Activated naive CD8-positive, alpha-beta T cell treated with anti-CD3 and anti-CD28 coated beads, Interleukin-2, amount 10 ng/mL, durations not matched to agents 7 days and 5 days (primary cell): ENCODE results near the gene CILP2. TPM values are rescaled to one million over a fixed set of nuclear protein-coding genes. Genes with fewer than 3 reads are reported as not detected.

Experiments
- ATAC-seq: fragments of 150-1000 bp; cut with Tn5 transposase; one replicate; pipeline ENCODE4 v1.10.0; 2021; ENCODE audit warnings: low read depth, moderate library complexity
- POLR2A ChIA-PET: fragments of 350-600 bp; sonication (Branson Sonifier 250); formaldehyde crosslinking; loops from one replicate; lab custom pipeline; 2021; ENCODE audit warnings: antibody characterized with exemption; lab: Charles Lee
- DNase-seq: peaks from one replicate; pipeline ENCODE4 v3.0.0; 2021
- H3K27ac Mint-ChIP-seq: one replicate; pipeline ENCODE4 v1.8.0; 2022; ENCODE audit warnings: mild to moderate bottlenecking, mixed read lengths
- H3K27me3 Mint-ChIP-seq: one replicate; pipeline ENCODE4 v1.8.0; 2022; ENCODE audit warnings: mild to moderate bottlenecking, moderate library complexity, mixed read lengths
- H3K36me3 Mint-ChIP-seq: one replicate; pipeline ENCODE4 v1.8.0; 2021; ENCODE audit warnings: mild to moderate bottlenecking, mixed read lengths
- H3K4me1 Mint-ChIP-seq: one replicate; pipeline ENCODE4 v1.8.0; 2021; ENCODE audit warnings: mixed read lengths
- H3K4me3 Mint-ChIP-seq: one replicate; pipeline ENCODE4 v1.8.0; 2022; ENCODE audit warnings: mild to moderate bottlenecking, moderate library complexity, mixed read lengths
- H3K9me3 Mint-ChIP-seq: one replicate; pipeline ENCODE4 v1.8.0; 2021; ENCODE audit warnings: mixed read lengths
- total RNA-seq, 2 experiments: library from RNA; stranded (reverse); gene quantifications; one replicate each; pipeline ENCODE4 v1.2.3, GENCODE V29; 2021

Gene CILP2
- total RNA-seq: under 1 TPM; 0.11 to 0.14 TPM

GRCh38 chr19:19538061-19538784, at the start of gene CILP2:
TSS of gene CILP2 (plus strand) at chr19:19538265. CDS start at chr19:19538350, 85 bp downstream.
- ATAC-seq (no peak), DNase-seq (peak; percentile 57)
- H3K27me3 Mint-ChIP-seq: peaks cover 18% of the 10 kb centered on the region

GRCh38 chr19:19488875-19489690, 49.0 kb upstream of the CILP2 start:
- peaks cover 36% of the 10 kb centered on the region for H3K4me1 Mint-ChIP-seq
- H3K36me3 Mint-ChIP-seq: no peaks in the 10 kb centered on the region
- H3K27me3 Mint-ChIP-seq: no peaks in the 10 kb centered on the region
- peak overlapping the region; percentile 73 for H3K4me3 Mint-ChIP-seq
- no peaks in the 10 kb centered on the region for H3K9me3 Mint-ChIP-seq
- H3K27ac Mint-ChIP-seq: peak overlapping the region; percentile 99
- peak; percentile 87 for DNase-seq
- POLR2A ChIA-PET: interaction anchor here (0.5 to 4.1 kb wide), 14 partner anchors 27 to 163 kb away, joined by 3 to 50 read pairs (median 4); partner anchors contain the start of genes GATAD2A, NDUFA13 and TSSK6
- peak; percentile 93 for ATAC-seq

More at GRCh38 chr19:19538061-19538784, at the start of gene CILP2:
- Mint-ChIP-seq H3K9me3 (no peaks in the 10 kb centered on the region), H3K27ac (no peak within 1 kb of the TSS), H3K4me1 (peaks cover 31% of the 10 kb centered on the region), H3K36me3 (peaks cover 9% of the 10 kb centered on the region), H3K4me3 (peak within 1 kb of the TSS; percentile 37)
- POLR2A ChIA-PET: interaction anchor here (1.1 to 1.9 kb wide), 5 partner anchors 22 to 126 kb away, joined by 3 to 9 read pairs (median 4); partner anchors contain the start of genes ATP13A1, LPAR2, NDUFA13 and PBX4

GRCh38 chr19:19489804-19490204, 48.3 kb upstream of the CILP2 start:
- H3K4me1 Mint-ChIP-seq: peaks cover 36% of the 10 kb centered on the region
- H3K4me3 Mint-ChIP-seq: peak overlapping the region; percentile 73
- no peaks in the 10 kb centered on the region for H3K27me3 Mint-ChIP-seq
- H3K27ac Mint-ChIP-seq: peak overlapping the region; percentile 99
- ATAC-seq: peak; percentile 0
- peaks cover 4% of the 10 kb centered on the region for H3K36me3 Mint-ChIP-seq
- no peak for DNase-seq
- H3K9me3 Mint-ChIP-seq: no peaks in the 10 kb centered on the region
- POLR2A ChIA-PET: interaction anchor here (0.6 to 4.1 kb wide), 13 partner anchors 26 to 171 kb away, joined by 3 to 50 read pairs (median 5); partner anchors contain the start of genes GATAD2A, MAU2, NDUFA13 and TSSK6

GRCh38 chr19:19490214-19490968, 47.7 kb upstream of the CILP2 start:
- Mint-ChIP-seq H3K27ac (peak overlapping the region; percentile 99), H3K4me3 (peak overlapping the region; percentile 73), H3K36me3 (peaks cover 7% of the 10 kb centered on the region), H3K27me3 (no peaks in the 10 kb centered on the region), H3K4me1 (peaks cover 35% of the 10 kb centered on the region), H3K9me3 (no peaks in the 10 kb centered on the region)
- POLR2A ChIA-PET: interaction anchor here (0.6 to 4.1 kb wide), 13 partner anchors 26 to 171 kb away, joined by 3 to 50 read pairs (median 5); partner anchors contain the start of genes GATAD2A, MAU2, NDUFA13 and TSSK6
- ATAC-seq (peak; percentile 11), DNase-seq (peak; percentile 75)

GRCh38 chr19:19491321-19492025, 46.6 kb upstream of the CILP2 start:
- Mint-ChIP-seq H3K4me1 (peaks cover 34% of the 10 kb centered on the region), H3K4me3 (no peak overlapping the region), H3K27me3 (no peaks in the 10 kb centered on the region), H3K27ac (no peak overlapping the region), H3K9me3 (no peaks in the 10 kb centered on the region), H3K36me3 (peaks cover 10% of the 10 kb centered on the region)
- POLR2A ChIA-PET: interaction anchor here (0.9 to 4.1 kb wide), 5 partner anchors 14 to 126 kb away, joined by 3 to 50 read pairs (median 11); partner anchors contain the start of genes NDUFA13 and TSSK6
- DNase-seq (no peak), ATAC-seq (no peak)

- Mint-ChIP-seq H3K4me3 (no peak overlapping the region), H3K27me3 (no peaks in the 10 kb centered on the region), H3K9me3 (no peaks in the 10 kb centered on the region), H3K4me1 (peaks cover 32% of the 10 kb centered on the region), H3K27ac (no peak overlapping the region), H3K36me3 (peaks cover 10% of the 10 kb centered on the region)
- ATAC-seq (no peak), DNase-seq (no peak)
- POLR2A ChIA-PET: interaction anchor here (0.6 to 0.9 kb wide), 2 partner anchors 15 to 109 kb away, joined by 3 read pairs; no protein-coding TSS in a partner anchor
These were observed 45.9 kb upstream of the CILP2 start for GRCh38 chr19:19492026-19492610.

GRCh38 chr19:19493841-19494546, 44.1 kb upstream of the CILP2 start:
- no peaks in the 10 kb centered on the region for H3K9me3 Mint-ChIP-seq
- POLR2A ChIA-PET: no interaction called here
- peaks cover 20% of the 10 kb centered on the region for H3K4me1 Mint-ChIP-seq
- no peak overlapping the region for H3K4me3 Mint-ChIP-seq
- H3K36me3 Mint-ChIP-seq: peaks cover 10% of the 10 kb centered on the region
- H3K27ac Mint-ChIP-seq: peak overlapping the region; percentile 45
- ATAC-seq: no peak
- H3K27me3 Mint-ChIP-seq: no peaks in the 10 kb centered on the region
- DNase-seq: no peak

GRCh38 chr19:19495614-19496603, 42.2 kb upstream of the CILP2 start:
- H3K36me3 Mint-ChIP-seq: peaks cover 11% of the 10 kb centered on the region
- H3K27ac Mint-ChIP-seq: no peak overlapping the region
- H3K4me1 Mint-ChIP-seq: peaks cover 2% of the 10 kb centered on the region
- H3K4me3 Mint-ChIP-seq: no peak overlapping the region
- POLR2A ChIA-PET: interaction anchor here (0.5 to 0.6 kb wide), 2 partner anchors 13 to 157 kb away, joined by 3 to 5 read pairs; no protein-coding TSS in a partner anchor
- ATAC-seq (no peak), DNase-seq (no peak)
- no peaks in the 10 kb centered on the region for H3K9me3 Mint-ChIP-seq
- no peaks in the 10 kb centered on the region for H3K27me3 Mint-ChIP-seq

- H3K36me3 Mint-ChIP-seq: peaks cover 24% of the 10 kb centered on the region
- H3K9me3 Mint-ChIP-seq: no peaks in the 10 kb centered on the region
- ATAC-seq: no peak
- POLR2A ChIA-PET: no interaction called here
- DNase-seq: no peak
- H3K27ac Mint-ChIP-seq: no peak overlapping the region
- peaks cover 2% of the 10 kb centered on the region for H3K4me1 Mint-ChIP-seq
- no peaks in the 10 kb centered on the region for H3K27me3 Mint-ChIP-seq
- no peak overlapping the region for H3K4me3 Mint-ChIP-seq
These were observed 39.6 kb upstream of the CILP2 start for GRCh38 chr19:19498255-19498991.
